GM10266 (cell line): ENCODE results near the gene ZNF750.

Experiments used
- DNase-seq: peaks from one replicate; pipeline ENCODE4 v3.0.0; 2012; ENCODE audit errors: extremely low spot score
- CTCF ChIP-seq: IDR thresholded peaks from 2 replicates; pipeline ENCODE4 v1.5.1; 2012; ENCODE audit warnings: mild to moderate bottlenecking, low read depth; ENCODE audit not compliant: control insufficient read depth, insufficient read depth; ENCODE audit errors: missing control alignments

The ZNF750 gene

GRCh38 chr17:82867763-82868325 lies 28.0 kb upstream of the ZNF750 start:
- TF ChIP-seq CTCF, result no peak
- no peak for DNase-seq

GRCh38 chr17:82866590-82867191 lies 26.9 kb upstream of the ZNF750 start:
- no peak for TF ChIP-seq CTCF
- no peak for DNase-seq

DNA sequence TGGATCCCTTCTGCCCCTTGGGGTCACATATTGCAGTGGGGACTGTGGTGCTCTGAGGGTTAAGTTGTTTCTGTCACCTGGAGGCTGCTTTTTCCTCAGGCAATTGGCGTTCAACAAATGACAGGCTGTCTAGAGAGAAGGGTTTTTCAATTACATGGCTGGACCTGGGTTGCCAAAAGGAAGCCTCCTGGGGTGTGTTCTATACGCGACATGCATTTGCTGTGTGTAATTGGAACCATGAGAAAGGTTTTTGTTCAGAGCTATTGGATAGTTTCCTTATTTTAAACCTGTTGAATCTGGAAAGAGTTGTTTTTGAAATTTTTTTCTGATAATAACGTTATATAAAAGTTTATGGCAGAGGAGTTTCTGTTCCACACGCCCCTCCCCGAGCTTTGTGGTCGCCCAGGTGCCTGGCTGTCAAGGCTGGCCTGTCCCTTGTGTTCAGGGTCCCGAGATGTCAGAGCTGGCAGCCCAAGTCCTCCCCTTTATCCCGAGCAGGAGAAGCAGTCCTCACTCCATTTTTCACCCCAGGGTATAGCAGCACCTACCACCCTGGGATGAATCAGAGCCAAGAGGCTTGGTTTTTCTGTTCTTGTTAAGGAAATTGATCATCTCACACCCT lies 26.1 kb upstream of the ZNF750 start:
- TF ChIP-seq CTCF, result no peak
- DNase-seq, result no peak

DNA sequence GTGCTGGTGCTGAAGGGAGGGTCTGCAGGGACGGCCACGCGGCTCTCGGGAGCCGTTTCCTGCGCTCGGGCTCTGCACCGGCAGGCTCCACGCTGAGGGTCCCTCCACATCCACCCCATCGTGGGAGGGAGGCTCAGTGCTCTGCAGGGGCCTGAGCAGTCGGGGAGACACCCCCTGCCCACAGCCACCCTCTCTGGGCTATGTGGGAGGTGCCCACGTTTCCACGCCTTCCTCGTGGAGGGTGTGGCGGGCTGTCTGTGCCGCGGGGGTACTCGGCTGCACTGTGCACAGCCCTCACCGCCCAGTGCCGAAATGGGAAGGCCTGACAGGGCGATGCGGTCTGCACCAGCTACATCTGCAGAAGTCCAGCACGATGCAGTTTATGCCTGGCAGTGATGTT lies 25.5 kb upstream of the ZNF750 start:
- DNase-seq, result no peak
- no peak for TF ChIP-seq CTCF

DNA sequence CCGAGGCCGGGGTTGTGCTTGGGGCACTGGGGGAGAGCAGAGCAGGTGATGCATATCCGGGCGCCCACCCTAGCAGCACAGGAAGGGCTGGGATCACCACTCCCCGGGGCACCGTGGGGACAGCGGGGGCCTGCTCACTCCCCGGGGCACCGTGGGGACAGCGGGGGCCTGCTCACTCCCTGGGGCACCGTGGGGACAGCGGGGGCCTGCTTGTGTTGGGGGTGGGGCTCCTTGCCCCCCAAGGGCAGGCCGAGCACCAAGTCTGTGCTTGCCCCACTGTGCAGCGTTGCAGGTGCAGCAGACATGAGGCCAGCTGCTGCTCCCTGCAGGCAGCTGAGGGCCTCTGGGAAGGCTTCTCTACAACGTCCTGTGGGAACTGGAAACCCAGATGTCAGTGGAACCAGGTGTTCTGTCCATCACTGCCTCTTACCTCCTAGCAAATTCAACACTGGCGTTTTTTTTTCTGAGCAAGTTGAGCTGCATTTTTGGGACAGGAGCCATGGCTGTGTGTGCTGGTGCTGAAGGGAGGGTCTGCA lies 25.0 kb upstream of the ZNF750 start:
- TF ChIP-seq CTCF, result peak; percentile 26
- DNase-seq, result no peak

DNA sequence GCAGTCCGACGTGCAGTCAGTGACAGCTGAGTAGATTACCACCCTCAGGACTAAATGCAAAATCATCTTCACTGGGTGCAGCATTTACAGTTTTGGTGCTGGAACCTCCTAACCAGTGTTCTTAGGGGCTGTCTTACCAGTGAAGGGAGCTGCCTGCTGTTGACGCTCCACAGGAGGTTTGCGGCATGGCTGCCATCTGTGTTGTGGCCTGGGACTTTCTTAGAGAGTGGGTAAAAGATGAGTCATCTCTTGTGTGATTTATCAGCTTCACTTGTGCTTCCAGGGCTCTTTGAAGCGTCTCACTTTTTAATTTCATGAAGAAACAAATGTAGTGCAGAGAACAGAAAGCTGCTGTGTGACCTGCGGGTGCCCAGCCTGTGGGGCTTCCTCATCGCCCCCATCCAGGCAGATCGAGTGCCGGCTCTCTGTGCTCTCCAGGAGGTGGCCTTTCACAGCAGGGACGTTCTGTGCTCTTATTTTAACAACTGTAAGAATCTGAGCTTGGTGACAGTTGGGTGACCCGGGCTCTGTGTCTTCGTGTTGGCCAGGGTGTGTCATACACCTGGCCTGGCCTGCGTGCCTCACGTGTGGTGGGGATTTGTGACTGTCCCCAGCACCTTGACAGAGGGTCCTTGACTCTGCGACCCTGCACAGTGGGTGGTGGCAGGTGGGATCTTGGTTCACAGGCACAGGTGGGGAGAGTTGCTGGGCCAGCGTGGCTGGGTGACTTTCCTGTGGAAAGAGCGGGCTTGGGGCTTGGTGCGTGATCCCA lies 24.3 kb upstream of the ZNF750 start:
- peak; percentile 92 for DNase-seq
- TF ChIP-seq CTCF, result no peak

DNA sequence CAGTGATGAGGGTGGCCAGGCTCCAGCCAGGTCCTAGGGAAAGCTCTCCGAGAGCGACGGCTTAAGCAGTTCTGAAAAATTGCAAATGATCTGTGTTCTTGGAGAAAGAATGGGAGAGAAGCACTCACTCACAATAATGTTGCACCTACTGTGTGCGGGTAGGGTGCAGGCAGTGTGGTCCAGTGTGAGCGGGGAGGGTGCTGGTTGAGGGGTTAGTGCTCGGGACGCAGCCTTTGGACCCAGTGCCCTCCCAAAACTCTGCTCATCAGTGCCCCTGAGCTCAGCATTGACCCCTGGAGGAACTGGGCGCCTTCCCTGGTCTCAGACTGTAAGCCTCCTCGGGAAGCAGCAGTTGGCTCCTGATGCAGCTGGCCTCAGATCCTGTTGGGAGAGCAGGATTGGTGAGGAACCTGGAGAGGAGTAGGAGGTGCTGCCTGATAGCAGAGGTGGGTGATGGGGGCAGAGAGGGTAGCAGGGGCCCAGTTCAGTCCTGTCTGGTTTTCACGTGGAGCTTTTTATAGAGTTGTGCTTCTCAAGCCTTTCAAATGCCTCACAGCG lies 23.6 kb upstream of the ZNF750 start:
- no peak for DNase-seq
- no peak for TF ChIP-seq CTCF
